Heart right ventricle (tissue), 16 donors: ENCODE data around the gene GNG7. TPM values are rescaled to one million over a fixed set of nuclear protein-coding genes. Genes with fewer than 3 reads are reported as not detected.

Experiments used
- ATAC-seq, 8 donors: fragments of 200-7000 bp; cut with Tn5 transposase; one replicate each; pipeline ENCODE4 v1.9.1; 2020; ENCODE audit warnings: mild to moderate bottlenecking in 8 of 8, moderate library complexity in 8 of 8, moderate number of reproducible peaks in 1 of 8
- DNase-seq, 2 donors: peaks; one replicate each; pipeline ENCODE4 v3.0.0-alpha.2; 2020
- H3K27ac ChIP-seq, 10 donors: fragments of 200-600 bp; sonication (generic) in 2 of 10; one replicate each; pipeline versions ENCODE4 v1.5.0 to v1.8.0; 2020 to 2022; ENCODE audit warnings: mild to moderate bottlenecking in 3 of 10
- H3K27me3 ChIP-seq, 7 donors: fragments of 200-600 bp; one replicate each; pipeline ENCODE4 v1.8.0; 2021 to 2022; ENCODE audit warnings: mild to moderate bottlenecking in 2 of 7
- H3K36me3 ChIP-seq, 9 donors: fragments of 200-600 bp; sonication (generic) in 1 of 9; one replicate each; pipeline versions ENCODE4 v1.5.0 to v1.8.0; 2020 to 2022; ENCODE audit warnings: mild to moderate bottlenecking in 2 of 9
- H3K4me1 ChIP-seq, 9 donors: fragments of 200-600 bp; sonication (generic) in 1 of 9; one replicate each; pipeline versions ENCODE4 v1.5.0 to v1.8.0; 2020 to 2022; ENCODE audit warnings: mild to moderate bottlenecking in 4 of 9
- H3K4me3 ChIP-seq, 10 donors: fragments of 200-600 bp; sonication (generic) in 2 of 10; one replicate each; pipeline versions ENCODE4 v1.5.0 to v1.8.0; 2020 to 2022; ENCODE audit warnings: mild to moderate bottlenecking in 7 of 10, moderate library complexity in 2 of 10
- H3K9me3 ChIP-seq, 11 donors: fragments of 200-600 bp in 10 of 11; sonication (generic) in 2 of 11; one replicate each; pipeline versions ENCODE4 v1.5.0 to v1.8.0; 2013 to 2022; ENCODE audit warnings: mild to moderate bottlenecking in 2 of 11, control low read depth in 1 of 11, moderate library complexity in 1 of 11
- WGBS, 2 donors: extraction: QIAGEN DNeasy Blood & Tissue Kit; methylation state at CpG; one replicate each; pipeline ENCODE4 v1.1.7; 2013; ENCODE audit warnings: inconsistent platforms in 1 of 2; 5-methylcytosine and 5-hydroxymethylcytosine counted together
- intact Hi-C, 10 donors: fragments of 100-400 bp; cut with DNase I; formaldehyde crosslinking; loops; one replicate each; pipeline versions ENCODE4 v1.11.1 to v1.14.2; 2022
- polyA plus RNA-seq, 2 donors: library from polyadenylated mRNA; stranded (reverse); fragments of 200-250 nt; gene quantifications; one replicate each; pipeline ENCODE4 v1.2.3, GENCODE V29; 2013
- total RNA-seq, 10 donors: library from RNA; stranded (reverse); fragmentation: NEBNext Ultra II Directional in 3 of 10; extraction: Animal tissue kit (Norgen Biotek cat#: 25700) in 3 of 10; gene quantifications; one replicate each; pipeline versions ENCODE4 v1.2.1 to v1.2.4, GENCODE V29; 2021 to 2023
- TF ChIP-seq, protein P1 (sequence below), 9 donors: fragments of 200-600 bp; sonication (generic) in 2 of 9; IDR thresholded peaks; one replicate each; pipeline versions ENCODE4 v1.5.0 to v1.8.0; 2021 to 2022; ENCODE audit warnings: antibody characterized with exemption in 9 of 9, mild to moderate bottlenecking in 5 of 9, moderate library complexity in 1 of 9
- donor health status: Arrhythmogenic right ventricular cardiomyopathy.
- donor health status: ischemic (EF 13 %, LVEDD 7.1; RV severe dilation, severe dysfunction).
- donor health status: healthy with polysubstance abuse.
- donor health status: DM: no; HTN: yes; CAD: no.
- donor health status: DM: no; HTN: no; CAD: no.
- donor health status: ischemic (EF 25% LVEDD 6.9; RV normal size, moderate dysfunction).
- donor health status: ischemic (EF 25% LVEDD 5.7; RV mildly dilated, moderate dysfunction).
- donor health status: healthy.
- donor health status: DM: yes; HTN: yes; CAD: no.
- donor health status: Ischemic cardiomyopathy.
- donor health status: ischemic (EF 35%, LVEDD 5.7; RV mildly dilated, moderate dysfunction).
- donor health status: nonischemic (EF 11% LVEDD 7.7; RV severe dilation, severe dysfunction).
- donor health status: DM: yes; HTN: yes; CAD: no.
- donor health status: PGD.
- donor health status: ischemic (EF 29% LVEDD 5.4; RV normal size, mild dysfunction).
- donor health status: nonischemic (EF 23%, LVEDD 6.1; RV moderate dilation, normal function).

The GNG7 gene
- total and polyA plus RNA-seq, 12 donors: 8.4 to 56.9 (median 39.1) TPM

- H3K36me3 ChIP-seq: no peaks in the 10 kb centered on the region
- no peak for DNase-seq
- TF ChIP-seq, protein P1, sequence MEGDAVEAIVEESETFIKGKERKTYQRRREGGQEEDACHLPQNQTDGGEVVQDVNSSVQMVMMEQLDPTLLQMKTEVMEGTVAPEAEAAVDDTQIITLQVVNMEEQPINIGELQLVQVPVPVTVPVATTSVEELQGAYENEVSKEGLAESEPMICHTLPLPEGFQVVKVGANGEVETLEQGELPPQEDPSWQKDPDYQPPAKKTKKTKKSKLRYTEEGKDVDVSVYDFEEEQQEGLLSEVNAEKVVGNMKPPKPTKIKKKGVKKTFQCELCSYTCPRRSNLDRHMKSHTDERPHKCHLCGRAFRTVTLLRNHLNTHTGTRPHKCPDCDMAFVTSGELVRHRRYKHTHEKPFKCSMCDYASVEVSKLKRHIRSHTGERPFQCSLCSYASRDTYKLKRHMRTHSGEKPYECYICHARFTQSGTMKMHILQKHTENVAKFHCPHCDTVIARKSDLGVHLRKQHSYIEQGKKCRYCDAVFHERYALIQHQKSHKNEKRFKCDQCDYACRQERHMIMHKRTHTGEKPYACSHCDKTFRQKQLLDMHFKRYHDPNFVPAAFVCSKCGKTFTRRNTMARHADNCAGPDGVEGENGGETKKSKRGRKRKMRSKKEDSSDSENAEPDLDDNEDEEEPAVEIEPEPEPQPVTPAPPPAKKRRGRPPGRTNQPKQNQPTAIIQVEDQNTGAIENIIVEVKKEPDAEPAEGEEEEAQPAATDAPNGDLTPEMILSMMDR (IDR thresholded peaks at IDR 0.05): no peak
- no peaks in the 10 kb centered on the region for H3K27me3 ChIP-seq
- peaks cover 0 to 18% (median 6%) of the 10 kb centered on the region in 11 donors for H3K9me3 ChIP-seq
- 79 to 84% methylated on average over 9 of the region's 9 CpGs for WGBS, 2 donors
- intact Hi-C loops: no loop called here
- H3K27ac ChIP-seq: peak overlapping the region in 1 of 10 donors; percentile 23
- H3K4me3 ChIP-seq: no peak overlapping the region
- peaks cover 0 to 35% (median 8%) of the 10 kb centered on the region in 9 donors for H3K4me1 ChIP-seq
- no peak for ATAC-seq
Observed at GRCh38 chr19:2666344-2666994, 36.0 kb downstream of the GNG7 start.

GRCh38 chr19:2665103-2665502 is 37.4 kb downstream of the GNG7 start:
- H3K36me3 ChIP-seq: no peaks in the 10 kb centered on the region
- H3K27ac ChIP-seq: peak overlapping the region; percentile 53 to 93 (median 86)
- DNase-seq (peak in 1 of 2 donors; percentile 50), ATAC-seq (peak; percentile 50 to 78 (median 63))
- H3K9me3 ChIP-seq: peaks cover 0 to 20% (median 6%) of the 10 kb centered on the region in 11 donors
- H3K4me1 ChIP-seq: peaks cover 0 to 21% (median 8%) of the 10 kb centered on the region in 9 donors
- TF ChIP-seq, protein P1 (IDR thresholded peaks at IDR 0.05): no peak
- 51 to 63% methylated on average over 11 of the region's 11 CpGs for WGBS, 2 donors
- no peak overlapping the region for H3K4me3 ChIP-seq
- H3K27me3 ChIP-seq: no peaks in the 10 kb centered on the region
- intact Hi-C loops: no loop called here

GRCh38 chr19:2663920-2664571 is 38.4 kb downstream of the GNG7 start:
- peaks cover 0 to 20% (median 6%) of the 10 kb centered on the region in 11 donors for H3K9me3 ChIP-seq
- H3K4me1 ChIP-seq: peaks cover 0 to 20% (median 8%) of the 10 kb centered on the region in 9 donors
- no peak overlapping the region for H3K4me3 ChIP-seq
- 20 to 32% methylated on average over 18 of the region's 18 CpGs for whole genome bisulfite sequencing, 2 donors
- no peaks in the 10 kb centered on the region for H3K36me3 ChIP-seq
- intact Hi-C loops: loop anchor here in 3 of 10 donors (5.0 kb wide), 3 partner anchors 38 to 88 kb away; partner anchors contain the start of genes DIRAS1 (in 1 of the 3) and GNG7 (in 1 of the 3)
- TF ChIP-seq, protein P1 (IDR thresholded peaks at IDR 0.05): peak in 7 of 9 donors; percentile 25 to 56 (median 42)
- H3K27ac ChIP-seq: peak overlapping the region; percentile 53 to 93 (median 86)
- no peaks in the 10 kb centered on the region for H3K27me3 ChIP-seq
- ATAC-seq (peak; percentile 85 to 98 (median 95)), DNase-seq (peak; percentile 74 to 81)

GRCh38 chr19:2661615-2662014 is 40.9 kb downstream of the GNG7 start:
- Histone ChIP-seq H3K9me3 (peaks cover 0 to 20% (median 6%) of the 10 kb centered on the region in 11 donors), H3K27ac (no peak overlapping the region), H3K27me3 (no peaks in the 10 kb centered on the region), H3K4me3 (no peak overlapping the region), H3K4me1 (peaks cover 0 to 20% (median 8%) of the 10 kb centered on the region in 9 donors), H3K36me3 (no peaks in the 10 kb centered on the region)
- DNase-seq: no peak
- TF ChIP-seq, protein P1 (IDR thresholded peaks at IDR 0.05): peak in 1 of 9 donors; percentile 20
- intact Hi-C loops: loop anchor here in 3 of 10 donors (5.0 kb wide), 3 partner anchors 41 to 91 kb away; partner anchors contain the start of genes DIRAS1 (in 1 of the 3) and GNG7 (in 1 of the 3)
- WGBS, 2 donors: 73 to 81% methylated on average over 4 of the region's 4 CpGs
- no peak for ATAC-seq
